ENCODE data around the gene GAL. TPM values are rescaled to one million over a fixed set of nuclear protein-coding genes. Genes with fewer than 3 reads are reported as not detected.

GAL gene
- total and polyA plus RNA-seq, 11 donors, result 0.35 to 7.0 (median 1.0) TPM; not detected in 6

DNA sequence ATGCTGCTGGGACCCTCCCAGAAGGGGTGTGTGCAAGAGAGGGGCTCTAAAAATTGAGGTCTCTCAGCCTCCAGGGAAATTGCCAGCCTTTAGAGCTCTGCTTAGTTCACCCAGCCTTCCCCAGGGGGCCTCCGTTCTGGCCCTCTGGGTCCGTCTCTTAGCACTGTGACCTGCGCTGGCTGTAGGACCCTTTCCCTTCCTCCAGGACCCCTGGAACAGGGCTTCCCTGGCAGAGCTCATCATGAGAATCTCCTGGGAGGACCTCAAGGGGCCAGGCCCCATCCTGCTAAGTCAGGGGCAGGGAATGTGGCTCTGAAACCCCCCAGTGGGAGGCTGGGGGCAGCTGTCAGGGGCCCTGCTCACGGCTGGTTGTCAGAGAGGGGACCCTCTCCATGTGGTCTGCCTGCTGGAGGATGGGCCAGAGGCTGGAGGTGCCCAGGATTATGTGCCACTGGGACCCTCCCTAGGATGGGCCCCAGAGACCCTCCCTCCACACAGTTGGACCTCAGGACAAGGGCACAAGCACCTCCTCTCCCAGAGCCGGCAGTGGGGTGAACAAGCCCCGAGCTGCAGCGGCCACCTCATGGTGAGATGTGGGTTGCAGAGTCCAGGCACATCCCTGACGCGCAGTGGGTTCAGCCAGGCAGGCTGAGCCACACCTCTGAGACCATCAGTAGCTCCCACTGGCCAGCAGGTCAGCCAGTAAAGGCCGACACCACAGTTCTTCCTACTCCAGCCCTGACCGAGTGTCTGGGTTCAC is 27.1 kb upstream of the GAL start:
- H3K36me3 ChIP-seq, result no peaks in the 10 kb centered on the region
- no peak overlapping the region for H3K4me3 ChIP-seq
- peaks cover 0 to 26% (median 0%) of the 10 kb centered on the region in 9 donors for H3K27me3 ChIP-seq
- intact Hi-C loops (cut with DNase I), result no loop called here
- H3K4me1 ChIP-seq, result peaks cover 0 to 11% (median 8%) of the 10 kb centered on the region in 12 donors
- H3K9me3 ChIP-seq, result peaks cover 0 to 12% (median 3%) of the 10 kb centered on the region in 12 donors
- ATAC-seq, result no peak
- 93 to 98% (median 96%) methylated on average over 5 to 11 of the region's 11 CpGs for WGBS, 4 donors
- H3K27ac ChIP-seq, result no peak overlapping the region
- no peak for DNase-seq
- TF ChIP-seq POLR2A (IDR thresholded peaks at IDR 0.05), result no peak
- TF ChIP-seq, protein P1, sequence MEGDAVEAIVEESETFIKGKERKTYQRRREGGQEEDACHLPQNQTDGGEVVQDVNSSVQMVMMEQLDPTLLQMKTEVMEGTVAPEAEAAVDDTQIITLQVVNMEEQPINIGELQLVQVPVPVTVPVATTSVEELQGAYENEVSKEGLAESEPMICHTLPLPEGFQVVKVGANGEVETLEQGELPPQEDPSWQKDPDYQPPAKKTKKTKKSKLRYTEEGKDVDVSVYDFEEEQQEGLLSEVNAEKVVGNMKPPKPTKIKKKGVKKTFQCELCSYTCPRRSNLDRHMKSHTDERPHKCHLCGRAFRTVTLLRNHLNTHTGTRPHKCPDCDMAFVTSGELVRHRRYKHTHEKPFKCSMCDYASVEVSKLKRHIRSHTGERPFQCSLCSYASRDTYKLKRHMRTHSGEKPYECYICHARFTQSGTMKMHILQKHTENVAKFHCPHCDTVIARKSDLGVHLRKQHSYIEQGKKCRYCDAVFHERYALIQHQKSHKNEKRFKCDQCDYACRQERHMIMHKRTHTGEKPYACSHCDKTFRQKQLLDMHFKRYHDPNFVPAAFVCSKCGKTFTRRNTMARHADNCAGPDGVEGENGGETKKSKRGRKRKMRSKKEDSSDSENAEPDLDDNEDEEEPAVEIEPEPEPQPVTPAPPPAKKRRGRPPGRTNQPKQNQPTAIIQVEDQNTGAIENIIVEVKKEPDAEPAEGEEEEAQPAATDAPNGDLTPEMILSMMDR (IDR thresholded peaks at IDR 0.05), result no peak

DNA sequence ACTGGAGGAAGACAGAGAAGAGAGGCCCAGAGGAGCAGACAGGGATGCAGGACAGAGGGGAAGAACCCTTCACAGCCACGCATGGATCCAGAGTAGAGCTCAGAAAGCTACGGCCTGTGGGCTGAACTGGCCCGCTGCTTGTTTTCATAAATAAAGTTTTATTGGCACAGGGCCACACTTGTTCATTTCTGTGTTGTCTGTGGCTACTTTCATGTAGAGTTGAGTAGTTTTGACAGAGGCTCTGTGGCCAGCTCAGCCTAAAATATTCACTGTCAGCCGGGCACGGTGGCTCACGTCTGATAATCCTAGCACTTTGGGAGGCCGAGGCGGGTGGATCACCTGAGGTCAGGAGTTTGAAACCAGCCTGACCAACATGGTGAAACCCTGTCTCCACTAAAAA is 26.2 kb upstream of the GAL start:
- no peak for DNase-seq

DNA sequence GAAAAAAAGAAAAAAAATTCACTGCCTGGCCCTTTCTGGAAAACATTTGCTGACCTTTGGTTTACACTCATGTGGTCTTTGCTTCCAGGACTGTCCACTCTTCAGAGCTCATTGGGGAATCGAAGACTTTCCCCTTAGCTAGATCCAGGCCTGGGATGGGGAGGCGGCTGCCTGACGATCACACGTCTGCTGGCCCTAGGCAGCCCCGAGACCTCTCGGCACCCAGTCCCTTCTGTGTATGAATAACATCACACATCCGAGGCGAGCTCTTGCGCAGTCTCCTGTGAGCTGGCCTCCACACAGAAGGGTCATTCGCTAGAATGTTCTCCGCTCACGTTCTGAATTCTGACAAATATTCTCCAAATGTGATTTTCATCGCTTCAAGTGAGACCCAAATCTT is 25.7 kb upstream of the GAL start:
- WGBS, 4 donors, result 69 to 78% (median 74%) methylated on average over 13 of the region's 13 CpGs
- no peak for DNase-seq
- TF ChIP-seq POLR2A (IDR thresholded peaks at IDR 0.05), result no peak
- TF ChIP-seq, protein P1 (IDR thresholded peaks at IDR 0.05), result no peak
- Histone ChIP-seq H3K27ac (peak overlapping the region in 1 of 12 donors; percentile 18), H3K36me3 (no peaks in the 10 kb centered on the region), H3K4me1 (peaks cover 0 to 11% (median 8%) of the 10 kb centered on the region in 12 donors), H3K4me3 (no peak overlapping the region), H3K27me3 (peaks cover 0 to 16% (median 0%) of the 10 kb centered on the region in 9 donors), H3K9me3 (peaks cover 0 to 12% (median 3%) of the 10 kb centered on the region in 12 donors)
- intact Hi-C loops (cut with DNase I), result no loop called here
- peak in 2 of 4 donors; percentile 17 to 52 for ATAC-seq

More for the DNA sequence above, 26.2 kb upstream of the GAL start:
- Histone ChIP-seq H3K27me3 (peaks cover 0 to 17% (median 0%) of the 10 kb centered on the region in 9 donors), H3K27ac (no peak overlapping the region), H3K4me3 (no peak overlapping the region), H3K4me1 (peaks cover 0 to 11% (median 8%) of the 10 kb centered on the region in 12 donors), H3K36me3 (no peaks in the 10 kb centered on the region), H3K9me3 (peaks cover 0 to 12% (median 3%) of the 10 kb centered on the region in 12 donors)
- 94 to 97% (median 96%) methylated on average over 8 of the region's 8 CpGs for WGBS, 4 donors
- ATAC-seq, result no peak
- TF ChIP-seq POLR2A (IDR thresholded peaks at IDR 0.05), result no peak
- TF ChIP-seq, protein P1 (IDR thresholded peaks at IDR 0.05), result no peak
- intact Hi-C loops (cut with DNase I), result no loop called here

DNA sequence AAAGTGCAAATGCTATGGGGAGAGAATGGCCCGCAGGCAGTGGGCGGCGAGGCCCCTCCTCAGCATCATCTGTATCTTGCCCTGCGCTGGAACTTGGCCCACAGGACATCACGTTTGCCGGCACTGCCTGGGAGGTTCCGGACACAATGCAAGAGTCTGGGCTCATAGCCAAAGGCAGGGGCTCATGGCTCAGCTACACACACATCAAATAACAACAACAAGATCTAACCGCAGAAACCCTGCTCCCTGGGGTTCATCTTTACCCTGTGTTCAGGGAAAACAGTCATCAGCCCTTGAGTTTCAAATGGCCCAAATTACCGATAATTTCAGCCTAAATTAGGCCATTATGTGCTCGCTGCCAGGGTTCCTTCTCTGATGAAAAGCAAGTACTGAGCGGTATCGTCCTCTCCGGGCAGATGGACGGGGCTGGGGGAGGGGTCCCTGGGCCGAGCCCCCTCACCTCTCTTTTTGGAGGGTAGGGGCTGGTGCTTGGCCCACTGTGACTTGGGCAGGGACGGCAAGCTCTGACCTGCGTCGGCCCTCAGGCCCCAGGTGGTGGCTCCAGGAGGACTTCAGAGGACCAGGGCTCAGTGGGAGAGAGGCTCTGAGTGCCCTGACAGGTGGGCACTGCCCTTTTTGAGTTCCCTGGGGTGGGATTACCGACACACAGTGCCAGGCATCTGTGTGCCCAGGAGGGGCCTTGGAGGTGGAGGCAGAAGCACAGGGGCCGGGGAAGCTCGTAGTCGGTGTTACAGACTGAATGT is 25.0 kb upstream of the GAL start:
- H3K4me1 ChIP-seq, result peaks cover 0 to 11% (median 8%) of the 10 kb centered on the region in 12 donors
- H3K27ac ChIP-seq, result peak overlapping the region in 1 of 12 donors; percentile 18
- no peak overlapping the region for H3K4me3 ChIP-seq
- DNase-seq (peak; percentile 66 to 88 (median 80)), ATAC-seq (peak; percentile 68 to 91 (median 82))
- intact Hi-C loops (cut with DNase I), result no loop called here
- peaks cover 0 to 12% (median 3%) of the 10 kb centered on the region in 12 donors for H3K9me3 ChIP-seq
- WGBS, 4 donors, result 34 to 44% (median 40%) methylated on average over 17 to 22 of the region's 22 CpGs
- TF ChIP-seq, protein P1 (IDR thresholded peaks at IDR 0.05), result no peak
- TF ChIP-seq POLR2A (IDR thresholded peaks at IDR 0.05), result no peak
- no peaks in the 10 kb centered on the region for H3K36me3 ChIP-seq
- peaks cover 0 to 13% (median 0%) of the 10 kb centered on the region in 9 donors for H3K27me3 ChIP-seq

All from heart left ventricle (tissue), 16 donors.